ENCODE measurements around the gene LAMC1.

Gene LAMC1

GRCh38 chr1:183030053-183030452, 6.8 kb downstream of the LAMC1 start:
- H3K27me3 ChIP-seq (ENCODE audit: control insufficient read depth in 3 of 3, insufficient read depth in 3 of 3, low read depth in 1 of 3, low read length in 3 of 3): no peaks in the 10 kb centered on the region
- no peak overlapping the region for H2BK120ac ChIP-seq (ENCODE audit: low read depth, low read length)
- no peak overlapping the region for H3K27ac ChIP-seq (replicated peaks; ENCODE audit: low read length)
- H2AFZ ChIP-seq (ENCODE audit: low read length): no peak overlapping the region
- H3K9me3 ChIP-seq (replicated peaks in 1 of 2; ENCODE audit: control insufficient read depth in 2 of 2, insufficient read depth in 1 of 2, low read depth in 1 of 2, low read length in 2 of 2): no peaks in the 10 kb centered on the region
- no peak overlapping the region for H2BK12ac ChIP-seq (ENCODE audit: low read length)
- no peak overlapping the region for H2AK5ac ChIP-seq (ENCODE audit: low read depth, low read length)
- peaks cover 0 to 42% of the 10 kb centered on the region in 2 donors for H3K36me3 ChIP-seq (replicated peaks in 1 of 2; ENCODE audit: control insufficient read depth in 2 of 2, insufficient read depth in 2 of 2, low read length in 2 of 2)
- H4K8ac ChIP-seq (ENCODE audit: low read depth, low read length): no peak overlapping the region
- peaks cover 4 to 39% of the 10 kb centered on the region in 2 donors for H3K4me1 ChIP-seq (ENCODE audit: control insufficient read depth in 2 of 2, insufficient read depth in 1 of 2, low read depth in 1 of 2, low read length in 2 of 2)
- no peak overlapping the region for H3K23ac ChIP-seq (ENCODE audit: low read depth, low read length, poor library complexity)
- no peak overlapping the region for H3K4me2 ChIP-seq (ENCODE audit: insufficient read depth, low read length, poor library complexity, severe bottlenecking)
- H3K18ac ChIP-seq (ENCODE audit: low read length): no peak overlapping the region
- H3K79me1 ChIP-seq (ENCODE audit: low read depth, low read length): no peaks in the 10 kb centered on the region
- no peak for DNase-seq (ENCODE audit: low spot score)
- no peak overlapping the region for H4K91ac ChIP-seq (ENCODE audit: low read depth, low read length, poor library complexity)
- H2BK5ac ChIP-seq (ENCODE audit: low read length): no peak overlapping the region
- no peak overlapping the region for H3K14ac ChIP-seq (ENCODE audit: low read length)
- H3K4ac ChIP-seq (ENCODE audit: low read length): no peak overlapping the region
- WGBS, 2 donors (ENCODE audit: extremely low coverage in 2 of 2, insufficient read length in 2 of 2, insufficient replicate concordance in 1 of 2): no CpG with 5 or more reads among the region's 1 CpG
- no peak overlapping the region for H2BK15ac ChIP-seq (ENCODE audit: low read length)
- H3K9ac ChIP-seq (ENCODE audit: low read depth, low read length, poor library complexity): no peak overlapping the region
- H3K4me3 ChIP-seq (ENCODE audit: low read length in 2 of 2): no peak overlapping the region

- H3K27me3 ChIP-seq (ENCODE audit: control insufficient read depth in 3 of 3, insufficient read depth in 3 of 3, low read depth in 1 of 3, low read length in 3 of 3): no peaks in the 10 kb centered on the region
- H3K23ac ChIP-seq (ENCODE audit: low read depth, low read length, poor library complexity): no peak overlapping the region
- DNase-seq (ENCODE audit: low spot score): no peak
- H3K27ac ChIP-seq (replicated peaks; ENCODE audit: low read length): no peak overlapping the region
- WGBS, 2 donors (ENCODE audit: extremely low coverage in 2 of 2, insufficient read length in 2 of 2, insufficient replicate concordance in 1 of 2): no CpG with 5 or more reads among the region's 5 CpGs
- no peak overlapping the region for H3K9ac ChIP-seq (ENCODE audit: low read depth, low read length, poor library complexity)
- H3K79me1 ChIP-seq (ENCODE audit: low read depth, low read length): no peaks in the 10 kb centered on the region
- no peak overlapping the region for H2BK15ac ChIP-seq (ENCODE audit: low read length)
- H3K4ac ChIP-seq (ENCODE audit: low read length): no peak overlapping the region
- H2BK12ac ChIP-seq (ENCODE audit: low read length): no peak overlapping the region
- no peaks in the 10 kb centered on the region for H3K9me3 ChIP-seq (replicated peaks in 1 of 2; ENCODE audit: control insufficient read depth in 2 of 2, insufficient read depth in 1 of 2, low read depth in 1 of 2, low read length in 2 of 2)
- no peak overlapping the region for H3K18ac ChIP-seq (ENCODE audit: low read length)
- H4K8ac ChIP-seq (ENCODE audit: low read depth, low read length): no peak overlapping the region
- peaks cover 6 to 29% of the 10 kb centered on the region in 2 donors for H3K4me1 ChIP-seq (ENCODE audit: control insufficient read depth in 2 of 2, insufficient read depth in 1 of 2, low read depth in 1 of 2, low read length in 2 of 2)
- no peak overlapping the region for H2AFZ ChIP-seq (ENCODE audit: low read length)
- no peak overlapping the region for H4K91ac ChIP-seq (ENCODE audit: low read depth, low read length, poor library complexity)
- peaks cover 0 to 44% of the 10 kb centered on the region in 2 donors for H3K36me3 ChIP-seq (replicated peaks in 1 of 2; ENCODE audit: control insufficient read depth in 2 of 2, insufficient read depth in 2 of 2, low read length in 2 of 2)
- no peak overlapping the region for H2AK5ac ChIP-seq (ENCODE audit: low read depth, low read length)
- no peak overlapping the region for H3K4me2 ChIP-seq (ENCODE audit: insufficient read depth, low read length, poor library complexity, severe bottlenecking)
- H2BK120ac ChIP-seq (ENCODE audit: low read depth, low read length): no peak overlapping the region
- no peak overlapping the region for H3K4me3 ChIP-seq (ENCODE audit: low read length in 2 of 2)
- H3K14ac ChIP-seq (ENCODE audit: low read length): no peak overlapping the region
- H2BK5ac ChIP-seq (ENCODE audit: low read length): no peak overlapping the region
These were observed 9.1 kb downstream of the LAMC1 start for GRCh38 chr1:183032122-183032921.

GRCh38 chr1:183033205-183033604, 10.0 kb downstream of the LAMC1 start:
- no peak overlapping the region for H3K4me3 ChIP-seq (ENCODE audit: low read length in 2 of 2)
- H3K36me3 ChIP-seq (replicated peaks in 1 of 2; ENCODE audit: control insufficient read depth in 2 of 2, insufficient read depth in 2 of 2, low read length in 2 of 2): peaks cover 0 to 35% of the 10 kb centered on the region in 2 donors
- H3K18ac ChIP-seq (ENCODE audit: low read length): no peak overlapping the region
- H2BK120ac ChIP-seq (ENCODE audit: low read depth, low read length): no peak overlapping the region
- no peak overlapping the region for H3K9ac ChIP-seq (ENCODE audit: low read depth, low read length, poor library complexity)
- no peak overlapping the region for H2AFZ ChIP-seq (ENCODE audit: low read length)
- H2BK15ac ChIP-seq (ENCODE audit: low read length): no peak overlapping the region
- no peaks in the 10 kb centered on the region for H3K9me3 ChIP-seq (replicated peaks in 1 of 2; ENCODE audit: control insufficient read depth in 2 of 2, insufficient read depth in 1 of 2, low read depth in 1 of 2, low read length in 2 of 2)
- H3K79me1 ChIP-seq (ENCODE audit: low read depth, low read length): peaks cover under 1% of the 10 kb centered on the region
- no peaks in the 10 kb centered on the region for H3K27me3 ChIP-seq (ENCODE audit: control insufficient read depth in 3 of 3, insufficient read depth in 3 of 3, low read depth in 1 of 3, low read length in 3 of 3)
- no peak overlapping the region for H3K23ac ChIP-seq (ENCODE audit: low read depth, low read length, poor library complexity)
- H3K27ac ChIP-seq (replicated peaks; ENCODE audit: low read length): no peak overlapping the region
- H2BK12ac ChIP-seq (ENCODE audit: low read length): no peak overlapping the region
- H3K4ac ChIP-seq (ENCODE audit: low read length): no peak overlapping the region
- no peak overlapping the region for H3K4me2 ChIP-seq (ENCODE audit: insufficient read depth, low read length, poor library complexity, severe bottlenecking)
- peaks cover 4 to 26% of the 10 kb centered on the region in 2 donors for H3K4me1 ChIP-seq (ENCODE audit: control insufficient read depth in 2 of 2, insufficient read depth in 1 of 2, low read depth in 1 of 2, low read length in 2 of 2)
- H4K91ac ChIP-seq (ENCODE audit: low read depth, low read length, poor library complexity): no peak overlapping the region
- no CpG with 5 or more reads among the region's 2 CpGs for WGBS, 2 donors (ENCODE audit: extremely low coverage in 2 of 2, insufficient read length in 2 of 2, insufficient replicate concordance in 1 of 2)
- DNase-seq (ENCODE audit: low spot score): no peak
- H3K14ac ChIP-seq (ENCODE audit: low read length): no peak overlapping the region
- H2BK5ac ChIP-seq (ENCODE audit: low read length): no peak overlapping the region
- no peak overlapping the region for H2AK5ac ChIP-seq (ENCODE audit: low read depth, low read length)
- no peak overlapping the region for H4K8ac ChIP-seq (ENCODE audit: low read depth, low read length)

GRCh38 chr1:183034682-183035081, 11.5 kb downstream of the LAMC1 start:
- H3K4me1 ChIP-seq (ENCODE audit: control insufficient read depth in 2 of 2, insufficient read depth in 1 of 2, low read depth in 1 of 2, low read length in 2 of 2): peaks cover 5 to 35% of the 10 kb centered on the region in 2 donors
- no peak overlapping the region for H2BK12ac ChIP-seq (ENCODE audit: low read length)
- H2BK120ac ChIP-seq (ENCODE audit: low read depth, low read length): no peak overlapping the region
- no peak overlapping the region for H3K4me2 ChIP-seq (ENCODE audit: insufficient read depth, low read length, poor library complexity, severe bottlenecking)
- no peak overlapping the region for H2AFZ ChIP-seq (ENCODE audit: low read length)
- no peak overlapping the region for H4K91ac ChIP-seq (ENCODE audit: low read depth, low read length, poor library complexity)
- no peak overlapping the region for H3K4me3 ChIP-seq (ENCODE audit: low read length in 2 of 2)
- H3K36me3 ChIP-seq (replicated peaks in 1 of 2; ENCODE audit: control insufficient read depth in 2 of 2, insufficient read depth in 2 of 2, low read length in 2 of 2): peaks cover 0 to 22% of the 10 kb centered on the region in 2 donors
- peaks cover 2% of the 10 kb centered on the region for H3K79me1 ChIP-seq (ENCODE audit: low read depth, low read length)
- H3K9me3 ChIP-seq (replicated peaks in 1 of 2; ENCODE audit: control insufficient read depth in 2 of 2, insufficient read depth in 1 of 2, low read depth in 1 of 2, low read length in 2 of 2): no peaks in the 10 kb centered on the region
- DNase-seq (ENCODE audit: low spot score): no peak
- H3K23ac ChIP-seq (ENCODE audit: low read depth, low read length, poor library complexity): no peak overlapping the region
- H3K9ac ChIP-seq (ENCODE audit: low read depth, low read length, poor library complexity): no peak overlapping the region
- WGBS, 2 donors (ENCODE audit: extremely low coverage in 2 of 2, insufficient read length in 2 of 2, insufficient replicate concordance in 1 of 2): no CpG with 5 or more reads among the region's 3 CpGs
- H2AK5ac ChIP-seq (ENCODE audit: low read depth, low read length): no peak overlapping the region
- no peak overlapping the region for H3K4ac ChIP-seq (ENCODE audit: low read length)
- H4K8ac ChIP-seq (ENCODE audit: low read depth, low read length): no peak overlapping the region
- H2BK15ac ChIP-seq (ENCODE audit: low read length): no peak overlapping the region
- H2BK5ac ChIP-seq (ENCODE audit: low read length): no peak overlapping the region
- H3K27me3 ChIP-seq (ENCODE audit: control insufficient read depth in 3 of 3, insufficient read depth in 3 of 3, low read depth in 1 of 3, low read length in 3 of 3): no peaks in the 10 kb centered on the region
- no peak overlapping the region for H3K27ac ChIP-seq (replicated peaks; ENCODE audit: low read length)
- no peak overlapping the region for H3K14ac ChIP-seq (ENCODE audit: low read length)
- no peak overlapping the region for H3K18ac ChIP-seq (ENCODE audit: low read length)

Measured in neuronal stem cell (in vitro differentiated cells).